GM18861 (cell line): ENCODE data around the gene C3orf18.
"Not testable (repeated sequence)": the region's sequence is repeated elsewhere in the genome, so short reads cannot be mapped to it uniquely, and the experiment has no call there.

Experiments
- ATAC-seq: cut with Tn5 transposase; IDR thresholded peaks from one replicate; pipeline ENCODE4 v1.9.1; 2021; ENCODE audit not compliant: unreplicated experiment

C3orf18 gene

GRCh38 chr3:50525191-50525910 is 42.2 kb downstream of the C3orf18 start:
- no peak for ATAC-seq

- ATAC-seq = no peak
Measured at GRCh38 chr3:50524746-50525145, 42.8 kb downstream of the C3orf18 start.

- ATAC-seq = no peak
Measured at GRCh38 chr3:50523279-50523811, 44.2 kb downstream of the C3orf18 start.

GRCh38 chr3:50521572-50521971 is 46.0 kb downstream of the C3orf18 start:
- ATAC-seq = no peak

GRCh38 chr3:50520849-50521248 is 46.7 kb downstream of the C3orf18 start:
- no peak for ATAC-seq

GRCh38 chr3:50519471-50520089 is 48.0 kb downstream of the C3orf18 start:
- no peak for ATAC-seq

GRCh38 chr3:50518436-50518835 is 49.1 kb downstream of the C3orf18 start:
- no peak for ATAC-seq

- no peak for ATAC-seq
Measured at GRCh38 chr3:50517721-50518206, 49.8 kb downstream of the C3orf18 start.

- no peak for ATAC-seq
Measured at GRCh38 chr3:50516440-50516871, 51.1 kb downstream of the C3orf18 start.

GRCh38 chr3:50515565-50516439 is 51.7 kb downstream of the C3orf18 start:
- ATAC-seq = no peak

GRCh38 chr3:50512908-50513307 is 54.6 kb downstream of the C3orf18 start:
- ATAC-seq = not testable (repeated sequence)

- no peak for ATAC-seq
Measured at GRCh38 chr3:50512131-50512530, 55.4 kb downstream of the C3orf18 start.

- no peak for ATAC-seq
Measured at GRCh38 chr3:50510325-50510724, 57.2 kb downstream of the C3orf18 start.

GRCh38 chr3:50509715-50510114 is 57.8 kb downstream of the C3orf18 start:
- ATAC-seq = no peak

GRCh38 chr3:50508821-50509220 is 58.7 kb downstream of the C3orf18 start:
- ATAC-seq = no peak
